Astrocyte of the hippocampus (primary cell): ENCODE results near the gene PRXL2B.

Experiments used
- DNase-seq: peaks from one replicate; pipeline ENCODE4 v3.0.0; 2011; ENCODE audit warnings: low read depth, low spot score

The PRXL2B gene

DNA sequence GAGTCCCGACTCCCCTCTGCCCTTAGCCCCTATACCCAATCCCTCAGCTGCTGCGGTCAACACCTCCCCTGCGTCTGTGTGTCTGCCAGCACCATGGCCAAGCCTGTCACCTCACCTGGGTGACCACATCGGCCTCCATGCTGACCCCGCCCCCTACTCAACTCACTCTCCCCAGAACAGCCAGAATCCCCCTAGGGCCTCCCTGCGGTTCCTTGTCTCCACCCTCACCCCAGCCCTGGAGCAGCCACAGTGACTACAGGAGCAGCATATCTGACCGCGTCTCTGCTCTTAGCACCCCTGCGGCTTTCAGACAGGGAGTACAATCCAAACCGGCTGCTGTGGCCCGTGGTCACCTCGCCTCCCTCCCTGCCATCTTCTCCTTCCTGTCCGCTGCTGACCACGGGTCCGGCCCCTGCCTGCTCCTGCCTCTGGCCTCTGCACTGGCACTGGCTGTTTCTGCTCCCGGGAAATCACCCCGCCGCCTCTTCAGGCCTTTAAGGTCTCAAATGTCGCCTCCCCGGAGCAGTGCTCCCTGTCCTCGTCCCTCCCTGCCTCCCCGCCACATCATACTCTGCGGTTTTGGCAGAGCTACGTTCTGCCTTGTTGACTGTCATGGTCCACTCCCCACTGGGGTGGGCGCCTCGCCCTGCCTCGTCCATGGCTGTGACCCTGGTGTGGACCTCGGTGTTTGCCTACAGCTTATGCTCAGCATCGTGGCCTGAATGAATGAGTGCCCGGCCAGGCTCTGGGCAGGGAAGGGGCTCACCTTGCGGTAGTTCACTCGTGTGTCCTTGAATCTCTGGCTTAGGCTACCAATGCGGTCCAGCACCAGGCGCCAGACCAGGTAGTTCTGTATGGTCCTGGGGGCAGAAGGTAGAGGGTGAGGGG lies 11.1 kb downstream of the PRXL2B start:
- no peak for DNase-seq

- no peak for DNase-seq
Measured at GRCh38 chr1:2598329-2598931, 11.9 kb downstream of the PRXL2B start.

DNA sequence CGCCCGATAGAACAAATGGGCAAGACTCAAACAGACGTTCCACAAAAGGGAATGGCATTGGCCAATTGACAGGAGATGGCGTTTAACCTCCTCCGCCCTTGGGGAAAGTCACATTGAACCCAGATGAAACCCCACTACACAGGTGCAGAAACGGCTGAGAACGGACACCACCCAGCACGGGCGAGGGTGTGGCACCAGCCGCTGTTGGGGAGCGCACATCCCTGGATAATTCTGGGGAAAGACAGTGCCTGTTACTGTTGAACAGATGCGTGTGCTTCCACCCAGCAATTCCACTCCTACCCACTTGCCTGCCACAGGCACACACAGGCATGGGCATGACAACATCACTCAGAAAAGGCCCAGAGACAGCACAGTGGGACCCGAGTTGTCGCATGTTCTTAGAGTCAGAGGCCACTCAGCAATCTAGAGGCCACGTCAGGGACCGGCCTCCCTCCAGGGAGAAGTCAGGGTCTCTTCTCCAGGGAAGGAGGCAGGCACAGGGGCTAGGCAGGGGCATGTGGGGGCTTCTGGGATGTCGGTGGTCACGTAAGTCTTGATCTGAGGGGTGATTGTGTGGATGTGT lies 15.2 kb downstream of the PRXL2B start:
- no peak for DNase-seq

DNA sequence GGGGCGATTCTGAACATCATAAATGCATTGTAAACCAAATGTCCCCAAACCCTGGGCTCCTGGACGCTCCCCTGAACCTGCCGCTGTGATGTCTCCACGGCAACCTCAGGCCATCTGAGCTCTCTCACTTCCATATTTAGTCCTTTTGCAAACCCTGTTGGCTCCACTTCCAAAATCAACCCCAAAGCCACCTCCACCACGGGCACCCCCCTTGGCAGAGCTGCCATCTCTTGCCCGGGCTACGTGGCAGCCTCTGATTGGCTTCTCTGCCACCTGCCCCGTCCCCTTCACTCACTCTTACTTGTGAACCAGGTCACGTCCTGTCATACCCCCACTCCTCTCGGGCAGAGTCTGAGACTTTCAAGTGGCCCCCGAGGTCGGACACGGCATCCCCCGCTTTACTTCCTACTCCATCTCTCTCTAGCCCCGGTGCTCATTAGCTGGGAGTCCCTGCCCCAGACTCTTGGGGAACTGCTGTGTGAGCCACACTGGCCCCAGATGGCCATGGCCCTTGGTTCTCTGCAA lies 15.8 kb downstream of the PRXL2B start:
- DNase-seq: no peak

DNA sequence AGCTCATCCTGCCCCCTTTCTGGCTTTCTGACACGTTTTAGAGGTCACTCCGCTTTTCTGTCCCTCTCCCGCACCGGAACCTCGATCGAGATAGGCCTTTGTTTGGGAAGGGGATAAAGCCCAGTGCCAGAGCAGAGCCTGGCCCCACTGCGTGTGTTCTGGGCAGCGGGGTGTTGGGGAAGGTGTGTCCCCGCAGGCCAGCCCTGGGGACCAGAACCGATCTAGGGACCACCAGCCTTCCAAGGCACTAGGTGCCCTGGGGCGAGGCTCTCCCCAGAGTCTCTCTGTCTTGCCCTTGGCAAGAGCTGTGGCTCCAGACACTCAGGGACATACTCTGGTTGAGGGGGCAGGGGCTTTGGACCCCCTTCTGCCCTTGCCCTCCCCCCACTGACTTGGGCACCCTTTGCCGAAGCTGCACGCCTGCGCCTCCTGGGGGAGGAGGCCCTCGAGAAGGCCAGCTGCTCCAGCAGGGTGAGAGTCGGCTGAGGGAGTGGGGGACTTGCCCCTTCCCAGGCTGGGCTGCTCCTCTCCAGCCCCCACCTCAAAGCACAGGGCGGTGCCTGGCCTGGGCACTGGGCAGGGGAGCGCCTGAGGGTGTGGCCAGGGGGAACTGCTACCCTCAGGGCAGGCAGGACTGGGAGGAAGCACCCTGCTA lies 16.4 kb downstream of the PRXL2B start:
- DNase-seq: no peak

DNA sequence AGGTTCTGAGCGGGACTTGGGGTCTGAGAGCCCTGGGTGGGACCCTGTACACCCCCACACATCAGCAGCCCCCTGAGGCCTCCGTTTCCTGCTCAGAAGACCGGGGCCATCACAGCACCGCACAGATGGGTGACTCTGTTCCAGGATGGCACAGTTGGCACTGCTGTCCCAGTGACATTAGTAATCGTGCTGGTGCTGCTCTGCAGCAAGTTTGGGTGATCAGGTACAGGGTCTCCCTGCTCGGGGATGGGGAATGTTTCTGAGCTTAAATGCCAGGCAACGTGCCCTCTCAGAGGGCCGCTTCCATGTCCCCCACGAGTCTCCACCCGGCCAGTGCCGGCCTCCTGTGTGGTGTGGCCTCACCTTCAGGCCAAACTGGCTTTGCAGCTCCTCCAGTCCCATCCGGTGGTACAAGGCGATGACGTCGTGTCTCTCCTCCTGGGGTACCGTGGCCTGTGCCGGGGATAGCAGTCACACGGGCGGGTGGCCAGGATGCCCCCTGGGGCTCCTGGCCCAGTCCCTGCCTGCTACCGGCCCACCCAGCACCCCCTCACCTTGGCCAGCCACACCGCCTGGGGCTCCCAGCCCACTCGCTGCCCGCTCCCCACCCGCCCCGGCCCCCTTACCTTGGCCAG lies 17.1 kb downstream of the PRXL2B start:
- DNase-seq: no peak

GRCh38 chr1:2604156-2604843 lies 17.7 kb downstream of the PRXL2B start:
- no peak for DNase-seq

GRCh38 chr1:2604844-2605508 lies 18.4 kb downstream of the PRXL2B start:
- DNase-seq: no peak

DNA sequence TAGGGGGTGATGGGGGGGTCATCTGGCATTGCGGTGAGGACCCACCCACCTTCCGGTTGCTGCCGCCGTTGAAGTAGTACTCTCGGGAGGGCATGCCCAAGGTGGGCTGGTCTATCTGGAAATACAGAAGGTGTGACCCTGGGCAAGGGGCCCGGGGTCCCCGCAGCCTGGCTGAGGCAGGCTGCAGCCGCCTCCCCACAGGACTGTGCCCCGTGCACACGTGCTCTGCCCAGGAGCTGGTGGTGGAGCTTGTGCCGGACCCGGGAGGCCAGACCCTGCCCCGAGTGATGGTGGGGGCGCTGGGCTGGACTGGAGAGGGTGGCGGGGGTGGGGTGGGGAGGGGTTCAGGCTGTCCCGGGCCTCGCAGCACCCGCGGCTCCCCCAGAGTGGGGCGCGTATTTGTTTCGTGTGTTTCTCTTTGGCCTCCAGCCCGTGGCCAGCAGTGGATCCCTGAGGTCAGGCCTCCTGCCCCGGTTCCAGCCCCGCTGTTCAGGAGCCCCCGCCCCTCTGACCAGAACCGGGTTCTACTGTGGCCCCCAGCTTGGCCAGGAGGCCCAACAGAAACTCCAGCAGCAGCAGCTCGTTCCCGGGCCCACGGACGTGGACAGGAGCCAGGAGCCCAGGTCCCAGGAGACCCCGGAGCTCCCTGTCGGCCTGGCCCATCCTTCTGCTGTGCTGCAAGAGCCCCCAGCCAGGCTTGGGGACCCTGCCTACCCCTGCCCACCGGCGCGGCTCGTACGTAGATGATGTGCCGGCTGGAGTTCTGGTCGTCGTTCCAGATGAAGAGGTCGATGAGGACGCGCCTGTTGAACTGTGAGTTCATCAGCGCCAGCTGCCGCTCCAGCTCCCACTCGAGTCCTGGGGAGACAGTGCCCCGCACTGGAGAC lies 19.2 kb downstream of the PRXL2B start:
- DNase-seq: no peak

DNA sequence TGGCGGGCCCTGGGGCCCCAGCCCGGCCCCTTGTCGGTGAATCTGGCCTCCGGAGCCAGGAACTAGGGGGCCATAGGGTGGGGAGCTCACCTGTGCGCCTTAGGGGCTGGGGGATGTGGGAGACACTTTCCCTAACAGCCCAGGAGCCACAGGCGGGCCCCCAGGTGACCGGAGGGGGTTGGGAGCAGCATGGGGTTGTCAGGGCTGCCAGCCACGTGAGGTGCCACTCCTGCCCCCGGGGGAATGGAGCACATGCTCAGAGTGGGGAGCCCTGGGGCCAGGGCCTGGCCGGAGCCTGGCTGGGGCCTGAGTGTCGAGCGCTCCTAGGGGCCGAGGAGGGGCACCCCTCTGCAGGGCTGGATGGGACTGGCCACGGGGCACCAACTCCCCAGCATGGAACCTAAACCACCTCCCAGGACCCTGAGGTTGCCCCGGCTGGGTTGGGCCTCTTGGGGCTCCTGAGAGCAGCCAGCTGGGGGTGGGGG lies 19.9 kb downstream of the PRXL2B start:
- DNase-seq: no peak

- no peak for DNase-seq
Measured at GRCh38 chr1:2606881-2607621, 20.5 kb downstream of the PRXL2B start.

DNA sequence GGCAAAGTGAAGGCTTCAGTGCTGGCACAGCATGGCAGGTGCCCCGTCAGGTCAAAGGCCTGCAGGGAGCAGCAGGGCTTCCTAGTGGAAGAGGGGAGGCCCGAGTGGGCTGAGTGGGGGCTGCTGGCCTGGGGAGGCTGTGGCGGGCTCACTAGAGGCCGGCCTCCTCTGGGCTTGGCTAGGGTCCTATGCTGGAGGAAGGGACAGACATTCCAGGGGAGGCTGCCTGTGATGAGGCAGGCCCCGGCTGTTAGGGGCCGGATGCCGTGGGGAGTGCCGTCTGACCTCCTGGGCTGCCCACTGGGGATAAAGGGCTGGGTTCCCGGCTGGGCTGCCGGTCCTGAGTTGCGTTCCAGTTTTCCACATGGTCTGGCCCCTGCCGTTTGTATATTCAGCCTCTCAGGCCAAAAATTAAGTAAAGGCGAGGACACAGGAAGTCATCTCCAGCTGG lies 21.1 kb downstream of the PRXL2B start:
- DNase-seq: no peak

- no peak for DNase-seq
Measured at GRCh38 chr1:2609319-2610035, 22.9 kb downstream of the PRXL2B start.

DNA sequence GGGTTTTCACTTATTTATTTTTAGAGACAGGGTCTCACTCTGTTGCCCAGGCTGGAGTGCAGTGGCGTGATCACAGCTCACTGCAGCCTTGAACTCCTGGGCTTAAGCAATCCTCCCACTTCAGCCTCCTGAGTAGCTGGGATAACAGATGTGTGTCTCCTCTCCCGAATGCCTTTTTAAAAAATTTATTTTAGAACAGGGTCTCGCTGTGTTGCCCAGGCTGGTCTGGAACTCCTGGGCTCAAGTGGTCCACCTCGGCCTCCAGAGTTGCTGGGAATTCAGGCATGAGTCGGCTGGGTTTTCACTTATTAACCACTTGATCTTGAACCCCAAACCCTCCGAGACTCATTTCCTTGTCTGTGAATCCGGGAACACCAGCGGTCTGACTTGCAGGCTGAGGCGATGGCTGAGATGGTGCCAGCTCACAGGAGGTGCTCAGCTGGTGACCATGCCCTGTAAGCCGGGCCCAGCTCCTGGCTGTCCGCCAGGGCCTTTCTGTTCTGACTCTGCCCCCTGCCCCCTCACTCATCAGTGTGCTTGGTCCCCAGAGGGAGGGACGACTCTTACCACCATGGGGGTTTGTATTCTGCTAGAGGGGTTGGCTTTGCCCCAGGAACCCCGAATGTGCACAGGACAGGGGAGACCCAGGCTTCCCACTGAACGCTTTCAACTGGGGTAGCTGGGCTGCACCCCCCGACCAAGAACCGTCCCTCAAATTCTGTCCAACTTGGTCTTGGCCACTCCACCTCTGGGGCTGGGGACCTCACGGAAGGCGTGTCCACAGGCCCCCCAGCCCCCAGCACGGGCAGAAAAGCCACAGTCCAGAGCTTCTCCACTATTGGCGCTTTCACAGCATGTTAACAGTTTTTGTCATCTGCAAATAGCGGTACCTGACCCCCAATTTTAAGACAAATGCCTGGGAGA lies 23.7 kb downstream of the PRXL2B start:
- peak; percentile 49 for DNase-seq

DNA sequence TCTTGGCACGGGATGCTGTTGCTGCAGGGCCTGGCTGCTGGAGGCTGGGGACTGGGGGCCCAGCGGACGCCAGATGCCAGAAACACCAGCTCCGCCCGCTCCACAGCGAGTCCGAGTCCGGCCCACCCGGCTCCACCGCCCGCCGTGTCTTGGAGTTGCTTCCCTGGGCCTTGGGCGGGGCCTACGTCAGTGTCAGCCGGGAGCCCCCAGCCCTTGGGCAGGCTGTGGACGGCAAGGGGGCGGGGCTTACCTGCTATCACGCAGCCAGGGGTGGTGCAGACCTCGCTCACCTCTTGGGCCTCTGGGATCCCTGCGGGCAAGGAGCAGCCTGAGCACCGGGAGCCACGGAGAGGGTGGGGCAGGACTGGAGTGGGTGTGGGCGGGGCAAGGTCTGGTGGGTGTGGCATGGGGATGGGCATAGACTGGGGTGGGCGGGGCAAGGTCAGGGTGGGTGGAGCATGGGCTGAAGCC lies 24.5 kb downstream of the PRXL2B start:
- DNase-seq: peak; percentile 49

DNA sequence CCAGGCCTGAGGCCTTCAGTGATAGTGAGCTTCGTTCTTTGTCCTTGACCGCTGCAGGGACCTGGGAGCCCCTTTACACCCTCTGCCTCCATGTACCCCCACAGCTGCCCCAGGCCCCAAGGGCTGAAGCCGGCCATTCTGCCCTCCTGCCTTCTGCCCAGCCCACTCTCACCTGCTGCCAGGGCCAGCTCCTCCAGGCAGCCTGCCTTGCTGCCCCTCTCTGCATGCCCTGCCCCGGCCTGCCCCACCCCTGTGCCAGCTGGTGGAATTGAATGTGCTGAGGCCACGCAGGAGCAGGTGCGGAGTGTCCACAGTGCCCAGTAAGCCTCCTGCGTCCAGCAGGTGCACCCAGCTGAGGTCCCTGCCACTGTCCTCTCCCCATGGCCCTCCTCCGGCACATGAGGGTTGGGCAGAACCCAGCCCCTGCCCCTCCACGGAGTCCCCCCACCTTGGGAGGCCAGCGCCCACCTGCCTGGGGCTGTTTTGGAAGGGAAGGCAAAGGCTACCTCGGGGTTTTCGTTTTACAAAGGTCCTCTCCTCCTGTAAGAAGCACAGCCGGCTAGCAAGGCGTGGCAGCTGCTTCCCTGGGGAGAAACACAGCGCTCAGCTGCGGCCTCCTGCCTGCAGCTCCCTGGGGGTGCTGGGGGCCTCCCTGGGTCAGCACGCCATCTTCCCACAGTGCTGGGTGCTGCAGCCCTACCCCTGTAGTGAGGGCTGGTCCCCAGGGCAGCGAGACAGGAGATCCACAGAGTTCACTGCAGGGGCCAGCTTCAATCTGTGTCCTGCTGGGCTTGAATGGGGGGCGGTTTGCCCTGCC lies 25.3 kb downstream of the PRXL2B start:
- no peak for DNase-seq
